G401 (cell line): ENCODE measurements around the gene MPZ. TPM values are rescaled to one million over a fixed set of nuclear protein-coding genes. Genes with fewer than 3 reads are reported as not detected.

Experiments
- DNase-seq: peaks from one replicate; pipeline ENCODE4 v3.0.0-alpha.2; 2015; ENCODE audit warnings: low spot score
- in situ Hi-C: cut with HindIII; loops from 2 replicates; pipeline ENCODE4 v1.10.0; 2016; ENCODE audit warnings: low sequenced_read_pairs, mixed read lengths
- total RNA-seq: library from RNA; depleted of rRNA; stranded (reverse); fragments of >200 nt; shearing (Covaris generic); gene quantifications from 2 replicates; pipeline ENCODE4 v1.2.3, GENCODE V29; 2014

Gene MPZ
- total RNA-seq, 1 experiment from 2014 or later: not detected

- in situ Hi-C loops: no loop called here
- peak; percentile 6 for DNase-seq
Observed at GRCh38 chr1:161304927-161305866, 4.6 kb downstream of the MPZ start.

DNA sequence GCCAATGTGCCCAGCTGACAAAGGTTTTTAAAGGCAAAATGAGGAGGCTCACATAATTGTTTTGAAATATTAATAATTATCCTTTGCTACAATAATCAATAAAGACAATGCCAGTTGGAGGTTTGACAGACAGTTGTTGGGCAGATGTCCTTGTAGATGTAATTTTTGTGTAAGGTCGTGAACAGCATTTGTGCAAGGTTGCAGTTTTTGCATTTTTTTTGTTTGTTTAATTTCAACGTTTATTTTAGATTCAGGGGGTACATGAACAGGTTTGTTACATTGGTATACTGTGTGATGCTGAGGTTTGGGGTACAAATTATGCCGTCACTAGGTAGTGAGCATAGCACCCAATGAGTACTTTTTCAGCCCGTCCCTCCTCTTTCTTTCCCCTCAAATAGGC lies 9.3 kb downstream of the MPZ start:
- no peak for DNase-seq
- in situ Hi-C loops: no loop called here

DNA sequence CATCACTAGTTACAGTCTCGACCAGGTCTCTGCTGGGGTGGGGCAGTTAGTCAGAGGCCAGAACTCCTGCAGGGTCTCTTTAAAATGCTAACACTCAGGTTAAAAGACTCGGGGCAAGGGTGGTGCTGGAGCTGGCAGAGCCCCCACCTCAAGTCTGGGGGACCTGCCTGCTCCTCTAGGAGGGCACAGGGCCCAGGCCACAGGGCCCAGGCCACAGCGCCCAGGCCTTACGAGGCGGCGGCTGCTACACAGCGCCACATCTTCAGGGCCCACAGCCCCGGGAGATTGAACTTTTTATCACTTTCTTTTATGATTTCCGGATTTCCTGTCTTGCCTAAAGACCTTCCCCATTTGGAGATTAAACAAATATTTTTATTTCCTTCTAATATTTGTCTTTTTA lies 10.4 kb downstream of the MPZ start:
- no peak for DNase-seq
- in situ Hi-C loops: no loop called here

GRCh38 chr1:161298116-161298515 lies 11.7 kb downstream of the MPZ start:
- no peak for DNase-seq
- in situ Hi-C loops: no loop called here

DNA sequence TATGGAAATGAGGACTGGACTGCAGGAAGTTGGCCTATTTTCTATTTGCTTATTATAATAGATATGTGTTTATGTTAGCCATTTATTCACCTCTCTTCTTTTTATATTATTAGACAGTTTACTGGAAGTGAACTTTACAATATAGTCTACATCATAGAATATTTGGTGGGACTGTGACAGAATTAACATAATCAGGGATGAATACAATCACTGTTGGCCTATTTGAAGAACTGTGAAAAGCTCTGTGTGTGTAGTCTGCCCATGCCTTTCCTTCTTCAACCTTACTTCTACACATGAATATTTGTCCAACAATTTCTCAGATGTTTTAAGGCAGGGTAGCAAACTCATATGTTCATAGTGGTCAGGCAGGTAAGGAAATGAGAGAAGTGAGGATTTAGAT lies 12.4 kb downstream of the MPZ start:
- in situ Hi-C loops: no loop called here
- DNase-seq: no peak

- in situ Hi-C loops: no loop called here
Observed at GRCh38 chr1:161290779-161291178, 19.0 kb downstream of the MPZ start.

DNA sequence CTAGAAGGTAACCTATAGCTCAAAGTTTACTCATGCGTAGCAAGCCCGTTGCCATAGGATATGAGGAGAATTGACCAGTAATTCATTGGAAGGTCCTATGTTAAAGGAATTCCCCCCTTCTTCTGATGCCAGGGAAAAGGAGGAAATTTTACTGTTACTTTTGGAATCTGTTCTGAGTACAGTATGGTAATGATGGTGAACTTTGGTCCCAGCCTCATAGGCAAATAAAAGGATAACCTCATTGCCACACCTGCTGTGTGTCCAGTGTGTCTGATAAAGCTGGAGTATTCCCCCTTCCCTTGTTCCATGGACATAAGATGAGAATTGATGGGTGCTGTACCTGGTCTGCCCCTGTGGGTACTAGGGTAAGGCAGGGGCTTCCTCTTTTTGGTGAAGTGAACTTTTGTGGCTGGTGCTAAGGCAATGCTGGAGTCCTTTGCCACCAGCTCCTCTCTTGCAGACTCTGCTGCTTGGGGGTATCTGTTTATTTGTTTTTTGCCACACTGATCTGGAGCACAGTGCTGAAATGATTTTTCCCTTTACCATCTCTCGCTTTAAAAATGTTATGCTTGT lies 22.2 kb downstream of the MPZ start:
- in situ Hi-C loops: no loop called here
- no peak for DNase-seq

More at GRCh38 chr1:161290779-161291178, 19.0 kb downstream of the MPZ start:
- DNase-seq: no peak

GRCh38 chr1:161285521-161285920 lies 24.2 kb downstream of the MPZ start:
- in situ Hi-C loops: no loop called here
- no peak for DNase-seq

DNA sequence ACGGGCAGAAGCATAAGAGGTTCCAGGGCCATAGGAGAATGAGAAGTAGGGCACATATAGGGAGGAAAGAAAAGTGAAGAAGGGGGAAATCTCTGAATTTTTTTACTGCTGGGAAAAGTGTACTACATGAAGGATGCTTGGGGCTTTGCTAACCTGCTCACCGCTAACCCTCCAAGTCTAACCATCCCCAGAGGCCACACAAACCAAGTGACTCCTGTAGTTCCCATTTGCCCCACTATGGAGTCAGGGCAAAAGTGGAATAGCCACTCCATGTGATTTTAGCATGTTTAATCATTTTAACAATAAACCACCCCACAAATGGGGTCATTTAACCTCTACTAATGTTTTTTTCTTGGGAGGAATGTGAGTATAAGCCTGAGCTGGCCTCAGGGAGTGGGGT lies 24.7 kb downstream of the MPZ start:
- no peak for DNase-seq
- in situ Hi-C loops: no loop called here

DNA sequence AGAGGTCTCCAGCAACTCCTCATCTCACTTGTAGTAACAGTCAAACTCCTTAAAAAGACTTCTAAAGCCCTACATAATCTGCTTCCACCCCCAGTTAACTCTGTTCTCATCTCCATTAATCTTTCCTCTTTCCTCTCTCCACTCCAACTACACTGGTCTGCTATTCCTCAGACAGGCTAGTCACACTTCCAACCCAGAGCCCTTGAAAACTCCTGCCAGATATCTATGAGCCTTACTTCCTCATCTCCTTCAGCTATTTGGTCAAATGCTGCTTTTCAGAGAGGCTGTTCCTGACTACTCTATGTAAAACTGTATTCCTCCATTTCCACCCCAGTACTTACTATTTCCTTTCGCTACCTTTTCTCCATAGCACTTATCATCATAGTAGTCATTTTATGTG lies 26.8 kb downstream of the MPZ start:
- in situ Hi-C loops: no loop called here
- DNase-seq: no peak

DNA sequence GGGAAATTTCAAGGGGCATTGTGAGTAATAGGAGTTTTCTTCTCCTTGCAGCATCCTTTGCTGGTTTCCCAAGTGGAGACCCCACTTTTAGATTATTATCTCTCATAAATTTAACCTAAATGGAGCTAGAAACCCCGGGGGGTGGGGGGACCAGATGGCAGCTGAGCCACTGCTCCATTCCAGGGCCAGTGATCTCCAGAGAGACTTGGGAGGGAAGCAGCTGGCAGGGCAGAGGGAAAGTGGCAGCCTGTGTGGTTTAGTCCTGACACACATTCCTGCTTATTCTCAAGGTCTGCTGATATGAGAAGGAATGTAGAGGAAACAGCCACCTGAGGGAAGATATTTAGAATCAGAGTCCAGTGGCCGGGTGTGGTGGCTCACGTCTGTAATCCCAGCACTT lies 34.9 kb downstream of the MPZ start:
- peak; percentile 17 for DNase-seq
- in situ Hi-C loops: no loop called here

- in situ Hi-C loops: no loop called here
- no peak for DNase-seq
Observed at GRCh38 chr1:161273402-161273801, 36.4 kb downstream of the MPZ start.

- in situ Hi-C loops: no loop called here
- no peak for DNase-seq
Observed at GRCh38 chr1:161267321-161267720, 42.4 kb downstream of the MPZ start.

DNA sequence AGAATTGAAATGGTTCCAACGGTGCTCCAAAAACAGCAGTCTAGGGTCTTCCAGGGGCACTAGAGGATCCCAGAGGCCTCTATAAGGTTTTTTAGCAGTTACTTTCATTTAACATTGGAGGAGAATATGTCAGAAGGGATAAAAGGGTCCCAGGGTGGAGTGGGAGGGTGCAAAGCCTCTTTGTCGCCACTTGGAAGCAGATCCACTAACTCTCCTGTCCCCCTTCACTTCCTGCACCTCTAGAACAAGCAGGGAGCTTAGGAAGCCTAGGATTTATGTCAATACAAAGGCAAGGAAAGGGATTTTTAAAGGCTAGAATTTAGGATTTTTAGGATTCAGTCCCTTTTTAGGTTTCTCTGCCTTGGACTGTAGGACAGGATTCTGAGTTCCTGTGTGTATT lies 42.9 kb downstream of the MPZ start:
- in situ Hi-C loops: no loop called here
- no peak for DNase-seq

DNA sequence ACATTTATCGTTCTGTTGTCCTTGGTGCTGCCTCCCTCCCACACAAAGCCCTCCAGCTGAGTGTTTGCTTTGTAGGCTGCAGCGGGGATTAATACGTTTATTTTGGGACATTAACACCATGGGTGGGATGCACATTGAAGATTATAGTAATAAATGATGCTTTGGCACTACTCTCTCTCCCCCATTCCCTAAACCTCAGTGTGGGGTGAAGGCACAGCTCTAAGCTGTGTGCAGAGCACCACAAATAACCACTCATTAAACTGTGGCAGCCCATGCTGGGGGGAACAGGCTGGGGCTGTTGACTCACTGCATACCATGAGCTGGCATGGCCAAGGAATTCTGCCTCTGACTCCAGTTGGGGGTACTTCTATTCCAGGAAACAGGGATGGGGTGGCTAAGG lies 43.6 kb downstream of the MPZ start:
- in situ Hi-C loops: no loop called here
- no peak for DNase-seq

DNA sequence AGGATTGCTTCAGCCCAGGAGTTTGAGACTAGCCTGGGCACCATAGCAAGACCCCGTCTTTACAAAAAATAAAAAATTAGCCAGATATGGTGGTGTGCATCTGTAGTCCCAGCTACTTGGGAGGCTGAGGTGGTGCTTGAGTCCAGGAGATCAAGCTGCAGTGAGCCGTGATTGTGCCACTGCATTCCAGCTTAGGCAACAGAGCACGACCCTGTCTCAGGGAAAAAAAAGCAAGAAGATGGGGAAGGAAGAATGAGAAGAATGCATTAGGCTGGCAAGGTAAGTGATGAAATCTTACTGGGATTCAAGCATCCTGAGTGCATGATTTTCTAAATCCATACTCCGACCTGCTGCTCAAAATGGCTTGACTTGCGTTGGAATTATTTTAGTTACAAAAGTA lies 44.5 kb downstream of the MPZ start:
- in situ Hi-C loops: no loop called here
- DNase-seq: no peak

DNA sequence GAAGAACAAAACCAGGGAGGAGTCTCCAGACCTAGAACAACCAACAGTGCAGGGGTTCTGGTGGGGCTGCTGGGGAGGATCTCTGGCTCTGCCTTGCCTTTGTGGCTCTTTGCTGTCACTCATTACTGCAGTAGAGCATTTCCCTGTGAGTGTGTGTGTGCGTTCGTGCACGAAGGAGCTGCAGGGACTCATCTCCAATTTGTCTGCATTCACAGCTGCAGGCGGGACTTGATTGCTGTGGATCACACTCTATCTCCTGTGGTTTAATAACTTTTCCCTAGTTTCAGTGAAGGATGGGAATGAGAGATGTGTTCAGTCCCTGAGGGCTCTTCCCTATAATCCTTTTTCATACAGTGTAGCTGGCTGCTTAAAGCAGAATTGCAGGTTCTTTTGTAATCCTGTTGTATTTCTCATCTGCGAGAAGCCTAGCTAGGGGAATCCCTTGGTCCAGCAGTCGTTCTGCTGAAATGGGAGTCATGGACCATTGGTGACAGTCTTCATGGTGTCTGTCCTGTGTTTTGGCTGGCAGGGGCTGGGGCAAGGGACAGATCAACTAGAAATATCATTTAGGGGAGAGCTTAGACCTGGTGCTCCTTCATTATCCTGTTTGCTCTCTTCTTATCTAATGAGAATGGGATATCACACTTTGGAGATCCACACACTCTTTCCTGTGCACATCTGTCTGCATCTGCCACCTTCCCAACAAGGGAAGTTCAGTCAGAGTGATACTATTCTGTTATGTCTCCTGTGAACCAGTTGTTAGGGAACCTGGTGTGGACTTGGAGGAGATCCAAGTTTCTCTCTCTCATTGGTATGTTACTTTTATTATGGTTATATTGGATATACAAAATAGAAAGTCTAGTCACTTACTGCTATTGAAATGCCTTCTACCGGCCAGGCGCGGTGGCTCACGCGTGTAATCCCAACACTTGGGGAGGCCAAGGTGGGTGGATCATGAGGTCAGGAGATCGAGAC lies 48.2 kb downstream of the MPZ start:
- in situ Hi-C loops: no loop called here
- no peak for DNase-seq

DNA sequence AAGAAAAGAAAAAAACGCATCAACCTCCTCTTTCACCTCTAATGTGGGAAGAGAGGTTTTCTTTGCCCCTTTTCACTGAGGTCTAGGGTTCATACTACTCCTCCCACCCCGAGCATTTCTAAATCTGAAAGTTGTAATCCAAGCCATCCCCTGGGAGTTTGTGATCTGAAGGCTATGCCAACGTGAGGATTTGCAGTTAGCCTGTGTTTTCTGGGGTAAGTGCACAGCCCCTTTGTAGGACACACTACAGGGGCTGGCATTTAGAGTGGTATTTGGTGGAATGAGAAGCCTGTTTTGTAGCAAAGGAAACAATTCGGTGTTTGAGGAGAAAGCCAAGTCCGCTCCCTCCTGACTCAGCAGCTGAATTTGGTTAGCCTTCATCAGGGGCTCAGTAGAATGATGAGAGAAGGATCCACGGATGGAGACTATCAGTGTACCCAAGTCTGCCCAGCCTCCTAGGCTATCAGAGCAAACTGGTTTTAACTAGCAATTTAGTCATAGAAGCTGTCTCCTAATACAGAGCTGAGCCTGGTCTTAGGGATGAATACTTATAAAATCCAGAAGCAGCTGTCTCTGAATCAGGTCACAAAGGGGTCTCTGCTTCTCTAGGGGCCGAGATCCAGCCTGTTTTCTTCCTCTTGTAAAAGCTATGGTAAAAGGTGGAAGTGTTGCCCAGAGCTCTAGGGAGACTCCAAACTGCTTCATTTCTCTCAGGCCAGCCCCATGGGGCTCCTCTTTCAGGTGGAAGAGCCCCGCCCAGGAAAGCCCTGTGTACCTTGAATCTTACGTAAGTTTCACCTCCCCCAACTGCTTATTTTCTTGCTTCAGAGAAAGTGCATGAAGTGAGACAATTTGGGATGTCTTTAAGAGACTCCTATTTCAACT lies 49.1 kb downstream of the MPZ start:
- no peak for DNase-seq
- in situ Hi-C loops: no loop called here

GRCh38 chr1:161259765-161260164 lies 50.0 kb downstream of the MPZ start:
- in situ Hi-C loops: no loop called here
- no peak for DNase-seq
